B cell (primary cell): ENCODE results near the gene FXYD4. TPM values are rescaled to one million over a fixed set of nuclear protein-coding genes. Genes with fewer than 3 reads are reported as not detected.
A peak's percentile ranks its signal among the peaks of the same experiment; 100 is the strongest.

Experiments used
- ATAC-seq: fragments of 200-7000 bp; cut with Tn5 transposase; one replicate; pipeline ENCODE4 v1.10.0; 2021; ENCODE audit warnings: low read depth, mild to moderate bottlenecking, moderate number of reproducible peaks, moderate library complexity
- CTCF ChIA-PET: fragments of 350-600 bp; sonication (Branson Sonifier 250); formaldehyde crosslinking; loops from one replicate; lab custom pipeline; 2021; ENCODE audit warnings: antibody characterized with exemption, inconsistent platforms; lab: Charles Lee
- POLR2A ChIA-PET: fragments of 350-600 bp; sonication (Branson Sonifier 250); formaldehyde crosslinking; loops from one replicate; lab custom pipeline; 2021; ENCODE audit warnings: antibody characterized with exemption; lab: Charles Lee
- DNase-seq: peaks from one replicate; pipeline ENCODE4 v3.0.0; 2013
- H2AFZ ChIP-seq: 2 replicates; pipeline ENCODE4 v1.6.1; 2012; ENCODE audit warnings: mild to moderate bottlenecking, low read depth, low read length; ENCODE audit not compliant: insufficient read depth, poor library complexity, severe bottlenecking
- H3K27ac ChIP-seq, 2 donors: 1 replicate in 1 of 2; 2 replicates in 1 of 2; pipeline ENCODE4 v1.5.1; 2012 to 2013; ENCODE audit warnings: low read length in 2 of 2, mild to moderate bottlenecking in 2 of 2, moderate library complexity in 1 of 2
- H3K27me3 ChIP-seq, 4 experiments: fragments of 200-600 bp in 1 of 4; sonication (generic) in 1 of 4; replicated peaks in 1 of 4; 1 replicate in 2 of 4; 2 replicates in 2 of 4; pipeline versions ENCODE4 v1.6.1 to v1.7.0; 2013 to 2016; ENCODE audit warnings: low read length in 3 of 4, mild to moderate bottlenecking in 2 of 4, mixed read lengths in 1 of 4, moderate library complexity in 1 of 4; ENCODE audit not compliant: insufficient read depth in 4 of 4, control insufficient read depth in 3 of 4; ENCODE audit errors: control extremely low read depth in 1 of 4
- H3K36me3 ChIP-seq, 2 experiments: replicated peaks in 1 of 2; 1 replicate in 1 of 2; 2 replicates in 1 of 2; pipeline versions ENCODE4 v1.6.1 to v1.7.1; 2013; ENCODE audit warnings: low read length in 1 of 2; ENCODE audit not compliant: insufficient read depth in 2 of 2, control insufficient read depth in 1 of 2; ENCODE audit errors: control extremely low read depth in 1 of 2, extremely low read depth in 1 of 2
- H3K4me1 ChIP-seq, 2 donors: fragments of 200-600 bp in 1 of 2; sonication (generic) in 1 of 2; 1 replicate in 1 of 2; 2 replicates in 1 of 2; pipeline versions ENCODE4 v1.5.1 to v1.6.1; 2013 to 2017; ENCODE audit warnings: low read length in 2 of 2; ENCODE audit not compliant: control insufficient read depth in 2 of 2, insufficient read depth in 2 of 2
- H3K4me2 ChIP-seq: replicated peaks from 2 replicates; pipeline ENCODE3; 2012; ENCODE audit warnings: mild to moderate bottlenecking, low read depth, low read length; ENCODE audit not compliant: poor library complexity, severe bottlenecking
- H3K4me3 ChIP-seq, 5 experiments: fragments of 200-600 bp in 1 of 5; sonication (generic) in 1 of 5; 1 replicate in 3 of 5; 2 replicates in 2 of 5; pipeline versions ENCODE4 v1.5.1 to v1.7.0; 2011 to 2016; ENCODE audit warnings: low read length in 4 of 5, mild to moderate bottlenecking in 4 of 5, low read depth in 2 of 5, control low read depth in 1 of 5, moderate library complexity in 1 of 5; ENCODE audit not compliant: insufficient read depth in 1 of 5; ENCODE audit errors: control extremely low read depth in 1 of 5, extremely low read depth in 1 of 5
- H3K79me2 ChIP-seq: fragments of 200-600 bp; sonication (generic); one replicate; pipeline ENCODE4 v1.6.0; 2016; ENCODE audit warnings: low read length; ENCODE audit not compliant: control insufficient read depth, insufficient read depth
- H3K9ac ChIP-seq: fragments of 200-600 bp; sonication (generic); 2 replicates; pipeline ENCODE4 v1.6.1; 2017; ENCODE audit warnings: mild to moderate bottlenecking, low read length, moderate library complexity
- H3K9me3 ChIP-seq, 3 donors: one replicate each; pipeline versions ENCODE4 v1.6.1 to v1.7.1; 2013; ENCODE audit warnings: low read length in 2 of 3; ENCODE audit not compliant: control insufficient read depth in 2 of 3, insufficient read depth in 1 of 3; ENCODE audit errors: control extremely low read depth in 1 of 3
- H4K20me1 ChIP-seq: 2 replicates; pipeline ENCODE4 v1.6.0; 2012; ENCODE audit warnings: mild to moderate bottlenecking, low read length; ENCODE audit not compliant: insufficient read depth, control insufficient read depth, poor library complexity, severe bottlenecking
- H3K27ac Mint-ChIP-seq: one replicate; pipeline ENCODE4 v1.8.0; 2021; ENCODE audit warnings: mixed read lengths
- H3K27me3 Mint-ChIP-seq: one replicate; pipeline ENCODE4 v1.8.0; 2021; ENCODE audit warnings: mixed read lengths
- H3K4me1 Mint-ChIP-seq: one replicate; pipeline ENCODE4 v1.8.0; 2021; ENCODE audit warnings: mixed read lengths
- H3K4me3 Mint-ChIP-seq: one replicate; pipeline ENCODE4 v1.8.0; 2021; ENCODE audit warnings: mixed read lengths
- H3K9me3 Mint-ChIP-seq: one replicate; pipeline ENCODE4 v1.8.0; 2022; ENCODE audit warnings: mixed read lengths; ENCODE audit not compliant: insufficient read depth
- EZH2 ChIP-seq: IDR thresholded peaks from 2 replicates; pipeline ENCODE4 v1.6.1; 2012; ENCODE audit warnings: borderline replicate concordance, low read depth, mild to moderate bottlenecking, moderate library complexity, low read length; ENCODE audit not compliant: insufficient read depth, poor library complexity, severe bottlenecking
- WGBS: methylation state at CpG from one replicate; pipeline ENCODE4 v1.1.5; 2013; ENCODE audit warnings: missing lambda C conversion rate; ENCODE audit not compliant: insufficient coverage; 5-methylcytosine and 5-hydroxymethylcytosine counted together
- intact Hi-C: fragments of 100-400 bp; cut with micrococcal nuclease; formaldehyde crosslinking; loops from one replicate; pipeline ENCODE4 v1.10.0; 2022
- polyA plus RNA-seq: library from polyadenylated mRNA; depleted of rRNA; stranded (reverse); fragments of >200 nt; gene quantifications from 2 replicates; pipeline ENCODE4 v1.2.3, GENCODE V29; 2012
- total RNA-seq, 2 donors: library from RNA; stranded (reverse); fragments of 120-200 nt in 1 of 2; gene quantifications; 1 replicate in 1 of 2; 2 replicates in 1 of 2; pipeline versions ENCODE4 v1.2.3 to v1.2.4, GENCODE V29; 2013 to 2022
- TF ChIP-seq, protein P1 (sequence below): fragments of 200-600 bp; IDR thresholded peaks from one replicate; pipeline ENCODE4 v1.8.0; 2022; ENCODE audit warnings: antibody characterized with exemption, mild to moderate bottlenecking

Gene FXYD4
- total and polyA plus RNA-seq, 2 donors (not counting 1 experiment from before 2014, with no cell fraction given) = not detected

DNA sequence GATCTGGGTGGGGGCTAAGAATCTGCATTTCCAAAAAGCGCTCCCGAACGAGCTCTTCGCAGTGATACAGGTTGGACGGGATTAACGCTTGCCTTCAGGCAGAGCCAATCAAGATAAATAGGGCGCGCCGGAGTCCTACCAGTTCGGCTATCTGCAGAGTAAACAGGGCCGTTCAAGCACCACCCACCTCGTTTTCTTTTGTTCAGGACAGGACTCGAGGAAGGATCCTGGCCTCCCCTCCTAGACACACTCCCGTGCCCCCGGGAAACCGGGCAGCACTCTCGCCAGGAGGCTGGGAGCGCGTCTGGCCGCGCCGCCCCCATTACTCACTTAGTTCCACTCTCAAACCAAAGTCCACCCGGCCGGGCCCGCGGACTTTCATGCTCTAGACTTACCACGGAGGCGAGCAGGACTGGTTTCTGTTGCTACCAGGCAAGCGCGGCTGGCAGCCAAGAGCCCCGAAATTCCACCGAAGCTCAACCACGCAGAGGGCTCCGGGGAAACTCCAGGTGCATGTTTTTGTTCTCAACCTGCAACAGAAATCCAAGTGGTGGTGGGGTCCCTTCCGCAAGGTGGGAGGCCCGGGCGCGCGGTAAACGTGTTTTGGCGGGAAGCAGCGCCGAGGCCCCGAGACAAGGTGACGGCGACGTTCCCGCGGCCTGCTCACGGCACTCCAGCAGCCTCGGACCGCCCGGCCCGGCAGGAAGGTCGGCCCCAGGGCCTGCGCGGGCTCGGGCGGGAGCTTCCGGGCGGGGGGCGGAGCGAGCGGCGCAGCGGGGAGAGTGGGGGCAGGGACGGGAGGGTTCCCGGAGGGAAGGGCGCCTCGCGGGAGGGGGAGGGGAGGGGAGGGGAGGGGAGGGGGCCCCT is 24.9 kb downstream of the FXYD4 start:
- peaks cover 70% of the 10 kb centered on the region for H3K4me1 Mint-ChIP-seq
- H3K4me2 ChIP-seq = peak overlapping the region; percentile 88
- ChIA-PET CTCF (interaction anchor here (0.8 to 1.0 kb wide), 3 partner anchors 41 to 48 kb away, joined by 3 to 4 read pairs (median 3); partner anchors contain the start of gene ZNF487), POLR2A (interaction anchor here (0.5 to 1.9 kb wide), 11 partner anchors 11 to 62 kb away, joined by 3 to 21 read pairs (median 5); partner anchors contain the start of genes HNRNPF and ZNF487)
- intact Hi-C loops = loop anchor here (1.0 to 2.0 kb wide), 2 partner anchors 33 to 40 kb away; no protein-coding TSS in a partner anchor
- no peaks in the 10 kb centered on the region for H3K9me3 ChIP-seq
- no peaks in the 10 kb centered on the region for H3K27me3 ChIP-seq
- WGBS = 23% methylated on average over 54 of the region's 71 CpGs
- peaks cover 5 to 56% of the 10 kb centered on the region in 2 experiments for H3K36me3 ChIP-seq
- H2AFZ ChIP-seq = peak overlapping the region; percentile 66
- H3K9ac ChIP-seq = peak overlapping the region; percentile 78
- H3K4me3 Mint-ChIP-seq = peak overlapping the region; percentile 87
- TF ChIP-seq, protein P1, sequence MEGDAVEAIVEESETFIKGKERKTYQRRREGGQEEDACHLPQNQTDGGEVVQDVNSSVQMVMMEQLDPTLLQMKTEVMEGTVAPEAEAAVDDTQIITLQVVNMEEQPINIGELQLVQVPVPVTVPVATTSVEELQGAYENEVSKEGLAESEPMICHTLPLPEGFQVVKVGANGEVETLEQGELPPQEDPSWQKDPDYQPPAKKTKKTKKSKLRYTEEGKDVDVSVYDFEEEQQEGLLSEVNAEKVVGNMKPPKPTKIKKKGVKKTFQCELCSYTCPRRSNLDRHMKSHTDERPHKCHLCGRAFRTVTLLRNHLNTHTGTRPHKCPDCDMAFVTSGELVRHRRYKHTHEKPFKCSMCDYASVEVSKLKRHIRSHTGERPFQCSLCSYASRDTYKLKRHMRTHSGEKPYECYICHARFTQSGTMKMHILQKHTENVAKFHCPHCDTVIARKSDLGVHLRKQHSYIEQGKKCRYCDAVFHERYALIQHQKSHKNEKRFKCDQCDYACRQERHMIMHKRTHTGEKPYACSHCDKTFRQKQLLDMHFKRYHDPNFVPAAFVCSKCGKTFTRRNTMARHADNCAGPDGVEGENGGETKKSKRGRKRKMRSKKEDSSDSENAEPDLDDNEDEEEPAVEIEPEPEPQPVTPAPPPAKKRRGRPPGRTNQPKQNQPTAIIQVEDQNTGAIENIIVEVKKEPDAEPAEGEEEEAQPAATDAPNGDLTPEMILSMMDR = no peak
- TF ChIP-seq EZH2 = no peak
- DNase-seq (peak; percentile 72), ATAC-seq (peak; percentile 70)
- H3K4me1 ChIP-seq = peaks cover 60 to 72% of the 10 kb centered on the region in 2 donors
- peak overlapping the region; percentile 18 to 75 (median 61) for H3K4me3 ChIP-seq
- H3K9me3 Mint-ChIP-seq = no peaks in the 10 kb centered on the region
- H3K79me2 ChIP-seq = peaks cover 97% of the 10 kb centered on the region
- H3K27me3 Mint-ChIP-seq = no peaks in the 10 kb centered on the region
- peak overlapping the region; percentile 91 for H3K27ac Mint-ChIP-seq
- peak overlapping the region; percentile 85 to 97 for H3K27ac ChIP-seq
- peaks cover 79% of the 10 kb centered on the region for H4K20me1 ChIP-seq
